T-helper 1 cell (primary cell): ENCODE data around the gene USP36.

ENCODE experiments used
- DNase-seq, 5 donors: peaks; one replicate each; pipeline ENCODE4 v3.0.0-alpha.2; 2012 to 2020

Gene USP36

GRCh38 chr17:78808163-78808562, 32.5 kb downstream of the USP36 start:
- DNase-seq = no peak

- DNase-seq = peak in 2 of 5 donors; percentile 56 to 60
Measured at GRCh38 chr17:78806451-78806850, 34.2 kb downstream of the USP36 start.

- DNase-seq = peak; percentile 44 to 91 (median 61)
Measured at GRCh38 chr17:78805301-78805700, 35.3 kb downstream of the USP36 start.

DNA sequence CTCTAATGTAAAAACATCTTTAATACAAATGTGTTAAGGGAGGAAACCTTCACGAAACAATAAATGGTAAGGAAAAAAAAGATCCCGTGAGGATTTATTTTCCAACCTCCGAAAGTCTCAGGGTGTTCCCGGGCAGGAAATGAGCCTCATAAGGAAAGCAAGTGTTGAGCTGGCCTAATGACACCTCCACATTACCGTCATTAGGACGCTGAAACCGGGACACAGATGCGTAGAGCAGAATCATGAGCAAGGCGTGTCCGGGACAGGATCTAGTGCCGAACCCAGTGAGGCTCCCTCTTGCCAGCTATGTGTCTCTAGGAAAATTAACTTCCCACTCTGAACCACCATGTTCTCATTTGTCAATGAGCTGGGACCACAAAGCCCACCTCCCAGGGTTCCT, 35.8 kb downstream of the USP36 start:
- DNase-seq = peak in 1 of 5 donors; percentile 67

DNA sequence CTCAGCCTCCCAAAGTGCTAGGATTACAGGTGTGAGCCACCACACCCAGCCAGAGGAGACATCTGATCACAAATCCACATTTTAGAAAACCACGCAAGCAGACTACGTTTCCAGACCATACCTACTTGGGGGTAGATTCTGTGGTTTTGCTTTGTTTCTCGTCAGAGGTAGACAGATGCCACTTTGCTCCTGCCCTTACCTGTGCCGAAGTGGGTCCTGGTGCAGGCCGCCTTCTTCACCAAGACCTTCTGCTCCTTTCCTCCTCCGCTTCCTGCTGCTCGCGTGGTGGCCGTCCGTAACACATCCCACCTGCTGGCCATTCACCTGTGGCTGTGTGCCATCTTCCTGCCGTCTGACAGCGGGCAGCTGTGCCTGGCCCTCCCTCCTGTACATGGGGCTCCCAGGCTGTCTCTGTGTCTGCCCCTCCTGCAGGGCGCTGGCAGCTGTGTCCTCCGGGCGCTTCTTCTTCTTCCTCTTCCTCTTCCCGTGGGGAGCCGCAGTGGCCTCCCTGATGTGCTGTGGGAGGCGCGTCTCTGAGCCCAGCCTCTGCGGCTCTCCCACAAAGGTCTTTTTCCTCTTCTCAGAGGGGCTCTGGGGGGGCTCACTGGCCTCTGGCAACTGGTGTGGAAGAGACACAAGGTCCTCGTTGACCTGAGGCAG, 37.3 kb downstream of the USP36 start:
- no peak for DNase-seq

DNA sequence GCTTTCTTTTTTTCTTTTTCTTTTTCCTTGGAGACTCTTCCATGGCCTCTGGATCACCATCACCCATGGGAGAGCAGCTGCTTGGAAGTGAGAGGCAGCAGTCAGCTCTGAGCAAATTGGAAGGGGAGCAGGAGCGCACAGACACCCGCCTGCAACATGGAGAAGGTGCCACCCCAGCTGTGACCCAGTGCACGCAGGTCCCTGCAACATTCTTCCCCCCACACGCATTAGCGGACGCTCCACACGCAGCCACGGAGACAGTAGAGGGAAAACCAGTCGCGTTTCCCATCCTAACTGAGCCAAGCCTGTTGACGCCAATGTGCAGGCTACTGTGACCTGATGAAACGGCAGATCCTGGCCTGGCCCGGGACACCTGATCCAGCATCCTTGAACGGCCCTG, 38.2 kb downstream of the USP36 start:
- DNase-seq = no peak

DNA sequence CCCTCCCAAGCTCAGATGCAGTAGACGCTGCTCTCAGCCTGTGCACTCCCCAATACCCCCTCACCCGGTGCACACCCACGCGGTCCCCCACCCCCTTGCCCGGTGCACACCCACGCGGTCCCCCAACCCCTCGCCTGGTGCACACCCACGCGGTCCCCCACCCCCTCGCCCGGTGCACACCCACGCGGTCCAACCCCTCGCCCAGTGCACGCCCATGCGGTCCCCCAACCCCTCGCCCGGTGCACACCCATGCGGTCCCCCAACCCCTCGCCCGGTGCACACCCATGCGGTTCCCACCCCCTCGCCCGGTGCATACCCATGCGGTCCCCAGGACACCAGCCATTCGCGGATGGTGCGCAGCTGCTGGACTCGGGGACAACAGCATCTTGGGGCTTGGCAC, 38.6 kb downstream of the USP36 start:
- DNase-seq = no peak

- DNase-seq = no peak
Measured at GRCh38 chr17:78800132-78800931, 40.3 kb downstream of the USP36 start.

GRCh38 chr17:78798695-78799559, 41.7 kb downstream of the USP36 start:
- peak in 1 of 5 donors; percentile 44 for DNase-seq

- no peak for DNase-seq
Measured at GRCh38 chr17:78797691-78798585, 42.7 kb downstream of the USP36 start.

DNA sequence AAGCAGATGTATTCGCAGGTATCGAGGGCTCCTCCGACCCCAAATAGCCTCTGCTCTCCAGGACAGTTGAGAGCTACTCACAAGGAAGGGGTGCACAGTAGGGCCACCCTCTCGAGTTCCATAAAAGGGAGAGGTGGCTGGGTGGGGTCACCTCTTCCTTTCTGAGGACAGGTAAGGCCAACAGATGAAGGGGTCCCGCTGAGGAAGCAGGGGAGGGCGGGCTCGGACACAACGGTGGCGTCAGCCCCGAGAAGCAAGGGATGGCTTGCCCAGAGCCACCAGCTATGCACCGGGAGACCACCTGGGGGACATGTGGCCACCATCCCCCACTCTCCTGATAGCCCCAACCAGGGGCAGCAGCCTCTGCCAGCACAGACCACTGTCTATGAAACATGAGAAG, 43.4 kb downstream of the USP36 start:
- DNase-seq = no peak

GRCh38 chr17:78796517-78796900, 44.1 kb downstream of the USP36 start:
- no peak for DNase-seq

GRCh38 chr17:78795861-78796516, 44.6 kb downstream of the USP36 start:
- DNase-seq = no peak

DNA sequence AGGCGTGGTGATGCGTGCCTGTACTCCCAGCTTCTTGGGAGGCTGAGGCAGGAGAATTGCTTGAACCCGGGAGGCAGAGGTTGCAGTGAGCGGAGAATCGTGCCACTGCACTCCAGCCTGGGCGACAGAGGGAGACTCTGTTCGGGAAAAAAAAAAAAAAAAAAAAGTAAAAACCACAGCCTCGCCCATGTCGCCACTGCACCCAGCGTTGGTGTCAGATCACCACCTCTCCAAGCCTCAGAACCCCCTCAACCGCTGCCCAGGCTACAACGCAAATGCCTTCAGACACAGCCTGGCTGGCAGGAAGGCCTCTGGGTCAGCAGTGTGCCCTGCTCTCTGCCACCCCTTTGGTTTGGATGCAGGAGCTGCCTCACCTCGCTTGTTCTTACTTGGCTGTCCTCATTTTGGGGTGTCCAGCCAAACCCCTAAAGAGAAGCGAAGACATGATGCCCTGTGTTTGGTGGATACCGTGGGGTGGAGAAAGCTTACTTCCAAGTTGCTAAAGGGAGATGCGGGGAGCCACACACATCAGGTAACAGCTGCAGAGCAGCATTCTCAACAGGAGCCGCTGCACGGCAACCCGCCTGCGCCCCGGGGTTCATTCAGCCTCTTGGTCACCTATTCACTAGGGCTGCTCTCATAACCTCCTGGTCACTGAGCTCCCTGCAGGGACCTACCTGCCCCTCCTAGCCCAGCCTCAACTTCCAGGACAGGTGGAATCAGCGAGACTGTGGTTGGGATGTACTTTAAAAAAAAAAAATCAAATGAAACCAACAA, 45.6 kb downstream of the USP36 start:
- no peak for DNase-seq

GRCh38 chr17:78794399-78794798, 46.2 kb downstream of the USP36 start:
- DNase-seq = no peak

GRCh38 chr17:78793968-78794367, 46.6 kb downstream of the USP36 start:
- no peak for DNase-seq

DNA sequence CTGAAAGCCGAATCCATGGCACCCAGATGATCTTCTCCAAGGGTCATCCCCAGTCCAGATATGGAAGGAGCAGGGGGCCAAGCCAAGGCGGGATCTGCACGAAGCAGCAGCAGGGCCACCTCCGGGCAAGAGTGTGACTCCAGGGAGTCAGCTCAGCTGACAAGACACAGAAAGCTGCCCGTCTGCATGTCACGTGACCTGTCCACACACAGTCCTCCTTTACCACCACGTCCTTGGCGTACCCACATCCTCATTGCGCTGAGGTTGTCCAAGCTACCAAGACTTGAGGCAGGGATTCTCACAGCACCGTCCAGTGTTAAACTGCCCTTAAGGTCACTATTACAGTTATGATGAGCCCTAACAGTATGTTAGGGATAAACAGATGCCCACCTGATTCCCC, 47.2 kb downstream of the USP36 start:
- DNase-seq = no peak

- no peak for DNase-seq
Measured at GRCh38 chr17:78791840-78792709, 48.5 kb downstream of the USP36 start.

DNA sequence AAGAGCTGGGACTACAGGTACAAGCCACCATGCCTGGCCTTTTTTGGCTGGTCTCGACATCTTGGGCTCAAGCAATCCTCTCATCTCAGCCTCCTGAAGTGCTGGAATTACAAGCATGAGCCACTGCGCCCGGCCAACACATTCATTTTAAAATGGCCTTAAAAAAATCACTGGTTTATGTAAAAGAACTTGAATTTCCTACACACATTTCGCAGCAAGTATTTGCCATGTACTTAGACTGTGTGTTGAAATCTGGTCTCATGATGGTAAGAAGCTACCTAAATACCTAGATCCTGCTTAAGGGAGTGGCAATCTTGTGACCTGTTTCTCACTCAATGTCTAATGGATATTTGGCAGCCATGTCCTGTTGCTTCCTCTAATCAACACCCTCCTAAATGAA, 50.1 kb downstream of the USP36 start:
- DNase-seq = no peak

GRCh38 chr17:78789663-78790181, 50.9 kb downstream of the USP36 start:
- peak in 3 of 5 donors; percentile 55 to 59 (median 56) for DNase-seq
